HG03139 (cell line): ENCODE results near the gene ZNF182.
A peak's percentile ranks its signal among the peaks of the same experiment; 100 is the strongest.
"Not testable (repeated sequence)": the region's sequence is repeated elsewhere in the genome, so short reads cannot be mapped to it uniquely, and the experiment has no call there.

Experiments
- ATAC-seq: cut with Tn5 transposase; IDR thresholded peaks from one replicate; pipeline ENCODE4 v1.9.1; 2021; ENCODE audit not compliant: unreplicated experiment

The ZNF182 gene

DNA sequence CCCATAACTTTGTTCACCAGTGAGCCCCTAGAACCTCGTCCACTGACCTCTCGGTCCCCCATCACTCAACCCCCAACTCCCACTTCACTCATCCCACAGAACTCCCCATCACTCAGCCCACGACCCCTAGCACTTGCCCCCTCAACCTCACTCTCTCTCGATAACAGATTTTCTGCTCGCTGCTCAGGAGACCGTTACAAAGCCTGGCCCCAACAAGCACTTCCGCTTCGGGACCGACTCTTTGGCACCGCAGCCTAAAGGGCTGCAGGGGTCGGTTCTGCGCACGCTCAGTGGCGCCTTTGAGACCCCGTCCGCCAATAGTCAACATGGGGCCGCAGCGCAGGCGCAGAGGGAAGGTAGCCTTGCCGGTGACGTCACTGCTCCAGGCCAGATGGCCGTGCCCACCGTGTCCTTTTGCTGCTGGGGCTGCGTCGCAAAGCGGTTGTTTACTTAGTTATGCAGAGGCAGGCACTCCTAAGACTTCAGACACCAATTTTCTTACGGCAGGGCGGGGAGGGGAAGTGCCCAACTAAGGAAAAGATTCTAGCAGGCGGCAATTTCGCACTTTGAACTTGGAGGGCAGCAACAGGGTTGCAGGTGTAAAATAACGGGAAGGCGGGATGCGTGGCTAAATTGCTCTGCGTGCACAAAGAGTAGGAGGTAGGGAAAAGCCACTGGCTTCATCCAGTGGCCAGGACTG lies at the start of gene ZNF182:
Gene ZNF182 (minus strand): TSS at position 232 of the 700 bp plus-strand sequence. CDS start 1,380 bp downstream, outside the sequence.
- ATAC-seq: peak; percentile 89

DNA sequence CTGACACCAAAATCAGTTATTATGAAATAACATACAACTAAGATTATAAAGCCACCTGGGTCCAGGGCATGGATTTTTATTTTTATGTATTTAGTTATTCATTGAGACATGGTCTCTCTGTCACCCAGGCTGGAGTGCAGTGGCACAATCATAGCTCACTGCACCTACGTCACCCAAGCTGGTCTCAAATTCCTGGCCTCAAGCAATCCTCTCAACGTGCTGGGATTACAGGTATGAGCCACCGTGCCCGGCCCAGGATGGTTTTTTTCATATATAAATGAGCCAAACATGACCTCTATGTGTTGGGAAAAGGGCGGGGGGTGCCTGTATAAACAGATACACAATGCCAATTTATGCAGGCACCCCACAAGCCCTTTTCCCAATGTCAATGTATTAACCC lies 43.1 kb upstream of the ZNF182 start:
- ATAC-seq: no peak

GRCh38 chrX:48045410-48046311 lies 41.9 kb upstream of the ZNF182 start:
- ATAC-seq: no peak

- no peak for ATAC-seq
These were observed 39.3 kb upstream of the ZNF182 start for GRCh38 chrX:48043056-48043455.

- no peak for ATAC-seq
These were observed 32.1 kb upstream of the ZNF182 start for GRCh38 chrX:48035891-48036290.

DNA sequence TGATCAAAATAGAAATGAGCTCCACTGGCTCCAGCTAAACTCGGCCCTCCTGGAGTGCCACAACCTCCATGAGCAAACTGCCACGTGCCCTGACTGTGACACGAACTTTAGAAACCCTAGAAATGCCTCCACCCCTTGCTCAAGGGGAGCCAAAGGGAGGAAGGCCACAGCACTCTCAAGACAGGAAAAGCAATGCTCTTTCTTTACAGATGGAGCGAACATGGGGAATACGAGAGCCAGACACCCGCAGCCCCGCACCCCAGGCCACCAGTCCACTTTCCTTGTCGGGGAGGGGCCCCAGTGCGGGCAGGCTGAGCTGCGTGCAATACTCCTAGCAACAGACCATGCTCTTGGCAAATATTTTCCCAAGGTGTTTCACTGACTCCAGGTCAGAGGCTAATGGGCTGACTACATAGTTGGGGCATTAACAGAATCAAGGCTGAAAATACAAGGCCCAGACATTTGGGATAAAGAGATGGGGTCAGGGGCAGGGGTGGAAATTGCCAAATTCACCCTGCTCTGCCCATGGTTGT lies 26.9 kb upstream of the ZNF182 start:
- ATAC-seq: not testable (repeated sequence)

- ATAC-seq: no peak
These were observed 26.4 kb upstream of the ZNF182 start for GRCh38 chrX:48030237-48030636.

DNA sequence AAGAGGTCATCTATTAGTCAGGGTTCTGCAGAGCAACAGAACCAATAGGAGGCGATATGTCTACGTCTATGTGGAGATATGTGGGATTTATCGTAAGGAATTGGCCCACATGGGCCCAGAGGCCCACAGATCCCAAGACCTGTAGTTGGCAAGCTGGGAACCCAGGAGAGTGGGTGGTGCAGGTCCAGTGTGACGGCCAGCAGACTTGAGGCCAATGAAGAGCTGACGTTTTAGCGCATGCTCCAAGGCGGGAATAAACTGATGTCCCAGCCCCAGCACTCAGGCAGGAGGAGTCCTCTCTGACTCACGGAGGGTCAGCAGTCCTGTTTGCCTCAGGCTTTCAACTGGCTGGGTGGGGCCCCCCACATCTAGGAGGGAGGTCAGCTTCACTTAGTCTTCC lies 24.3 kb upstream of the ZNF182 start:
- no peak for ATAC-seq

GRCh38 chrX:48027545-48027944 lies 23.8 kb upstream of the ZNF182 start:
- not testable (repeated sequence) for ATAC-seq

- no peak for ATAC-seq
These were observed 21.8 kb upstream of the ZNF182 start for GRCh38 chrX:48025561-48025960.

- ATAC-seq: no peak
These were observed 18.9 kb upstream of the ZNF182 start for GRCh38 chrX:48022738-48023137.

DNA sequence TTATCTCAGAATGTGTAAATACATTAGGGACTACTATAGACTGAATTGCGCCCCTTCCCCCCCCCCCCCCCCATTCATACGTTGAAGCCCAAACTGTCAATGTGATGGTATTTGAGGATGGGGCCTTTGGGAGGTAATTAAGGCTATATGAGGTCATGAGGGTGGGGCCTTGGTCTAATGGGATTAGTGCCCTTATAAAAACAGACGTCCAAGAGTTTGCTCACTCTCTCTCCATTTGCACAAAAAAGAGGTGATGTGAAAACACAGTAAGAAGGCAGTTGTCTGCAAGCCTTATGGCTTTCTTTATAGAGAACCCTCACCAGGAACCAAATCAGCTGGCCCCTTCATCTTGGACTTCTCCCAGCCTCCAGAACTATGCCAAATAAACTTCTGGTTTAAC lies 18.3 kb upstream of the ZNF182 start:
- no peak for ATAC-seq

GRCh38 chrX:48021026-48021900 lies 17.5 kb upstream of the ZNF182 start:
- ATAC-seq: no peak

DNA sequence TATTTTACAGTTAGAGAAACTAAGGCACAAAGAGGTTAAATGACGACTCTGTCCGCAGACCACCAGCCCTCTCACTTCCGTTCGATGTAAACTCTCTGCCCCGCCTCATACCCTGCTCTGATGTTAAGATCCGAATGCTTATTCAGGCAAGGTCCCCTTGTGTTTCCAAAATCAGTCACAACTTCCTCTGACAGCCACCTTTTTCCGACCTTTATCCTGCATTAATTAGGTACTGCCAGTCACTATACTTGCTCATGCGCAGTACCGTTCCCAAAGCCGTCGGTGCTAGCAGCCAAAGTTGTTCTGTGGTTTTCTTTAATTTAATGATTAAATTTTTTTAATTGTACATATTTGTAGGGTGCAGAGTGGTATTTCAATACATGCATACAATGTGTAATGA lies 16.7 kb upstream of the ZNF182 start:
- not testable (repeated sequence) for ATAC-seq

DNA sequence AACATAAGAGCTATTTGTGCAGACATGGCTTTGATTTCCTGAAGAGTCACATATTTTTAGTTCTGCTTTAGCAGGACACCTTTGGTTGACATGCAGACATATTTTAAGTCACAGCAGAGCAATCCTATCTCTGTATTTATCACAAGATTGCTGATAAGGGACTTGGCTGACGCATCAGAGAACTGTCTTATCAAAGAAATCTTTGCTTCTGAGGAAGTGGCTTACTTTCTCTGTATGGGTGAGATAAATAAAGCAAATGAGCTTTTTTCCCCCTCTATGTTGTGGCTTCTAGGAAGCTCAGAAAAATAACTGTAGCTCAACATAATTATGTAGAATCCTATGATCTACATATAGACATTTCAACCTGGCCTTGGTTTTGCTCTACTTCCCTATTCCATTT lies 16.1 kb upstream of the ZNF182 start:
- ATAC-seq: not testable (repeated sequence)

DNA sequence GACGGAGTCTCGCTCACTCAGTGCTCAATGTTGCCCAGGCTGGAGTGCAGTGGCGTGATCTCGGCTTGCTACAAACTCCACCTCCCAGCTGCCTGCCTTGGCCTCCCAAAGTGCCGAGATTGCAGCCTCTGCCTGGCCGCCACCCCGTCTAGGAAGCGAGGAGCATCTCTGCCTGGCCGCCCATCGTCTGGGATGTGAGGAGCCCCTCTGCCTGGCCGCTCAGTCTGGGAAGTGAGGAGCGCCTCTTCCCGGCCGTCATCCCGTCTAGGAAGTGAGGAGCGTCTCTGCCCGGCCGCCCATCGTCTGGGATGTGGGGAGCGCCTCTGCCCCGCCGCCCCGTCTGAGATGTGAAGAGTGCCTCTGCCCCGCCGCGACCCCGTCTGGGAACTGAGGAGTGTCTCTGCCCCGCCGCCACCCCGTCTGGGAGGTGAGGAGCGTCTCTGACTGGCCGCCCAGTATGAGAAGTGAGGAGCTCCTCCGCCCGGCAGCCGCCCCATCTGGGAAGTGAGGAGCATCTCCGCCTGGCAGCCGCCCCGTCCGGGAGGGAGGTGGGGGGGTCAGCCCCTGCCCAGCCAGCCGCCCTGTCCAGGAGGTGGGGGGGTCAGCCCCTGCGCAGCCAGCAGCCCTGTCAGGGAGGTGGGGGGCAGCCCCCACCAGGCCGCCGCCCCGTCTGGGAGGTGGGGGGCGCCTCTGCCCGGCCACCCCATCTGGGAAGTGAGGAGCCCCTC lies 13.0 kb upstream of the ZNF182 start:
- ATAC-seq: not testable (repeated sequence)

DNA sequence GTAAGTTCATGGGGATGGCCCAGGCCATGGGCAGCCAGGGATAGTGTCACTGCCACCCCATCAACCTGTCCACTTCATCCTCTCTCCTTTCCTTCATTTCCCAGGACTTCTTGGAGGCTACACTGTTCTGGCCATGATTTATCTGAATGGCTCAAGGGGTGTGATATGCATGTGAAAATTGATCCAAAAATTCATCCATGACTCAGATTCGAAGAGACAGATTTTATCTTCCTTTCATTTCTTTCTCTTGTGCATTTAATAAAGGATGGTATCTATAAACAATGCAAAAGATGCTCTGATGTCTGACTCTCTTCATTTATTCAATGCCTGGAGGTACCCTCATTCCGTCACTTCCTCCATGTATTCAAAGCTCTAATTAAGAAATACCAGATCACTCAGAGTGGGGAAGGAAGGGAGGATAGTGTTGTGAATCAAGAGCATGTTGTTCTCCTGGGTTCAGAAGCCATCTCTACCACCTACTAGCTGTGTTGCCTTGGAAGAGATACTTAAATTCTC lies 5.7 kb upstream of the ZNF182 start:
- not testable (repeated sequence) for ATAC-seq

- not testable (repeated sequence) for ATAC-seq
These were observed 2.9 kb upstream of the ZNF182 start, which contains the start of gene SPACA5 for GRCh38 chrX:48006688-48007087. Gene SPACA5 (plus strand): TSS chrX:48006988. CDS start chrX:48007803, 815 bp downstream.

- ATAC-seq: no peak
These were observed 427 bp downstream of the ZNF182 start for GRCh38 chrX:48003367-48003757.

DNA sequence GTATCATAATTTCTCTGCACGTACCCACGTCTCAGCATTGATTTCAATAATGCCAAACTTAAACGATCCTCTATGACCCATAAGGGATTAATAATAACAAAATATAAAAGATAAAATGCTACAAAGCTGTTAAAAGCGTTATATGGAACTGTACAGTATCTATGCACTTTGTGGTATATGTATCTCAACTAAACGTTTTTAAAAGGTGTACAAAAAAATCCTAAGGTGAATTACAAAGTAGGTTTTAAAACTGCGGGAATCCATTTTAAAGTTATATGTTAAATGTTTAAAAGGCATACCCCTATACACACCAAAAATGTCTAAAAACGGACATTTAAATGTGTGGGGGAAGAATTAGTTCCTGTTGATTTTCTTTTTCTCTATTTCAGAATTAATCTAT lies 860 bp downstream of the ZNF182 start:
- ATAC-seq: no peak
